Thoracic aorta (tissue), 2 donors: ENCODE measurements around the gene NGB. TPM values are rescaled to one million over a fixed set of nuclear protein-coding genes. Genes with fewer than 3 reads are reported as not detected.
"Not testable (repeated sequence)": the region's sequence is repeated elsewhere in the genome, so short reads cannot be mapped to it uniquely, and the experiment has no call there.

Experiments
- ATAC-seq: fragments of 150-250 bp; one replicate; pipeline ENCODE4 v1.8.0; 2017; ENCODE audit warnings: low read depth; ENCODE audit not compliant: insufficient number of reproducible peaks, low FRiP score
- DNase-seq: peaks from one replicate; pipeline ENCODE4 v3.0.0-alpha.2; 2020; ENCODE audit warnings: low spot score
- H3K27ac ChIP-seq, 2 donors: fragments of 200-600 bp; sonication (generic); 1 replicate in 1 of 2; 2 replicates in 1 of 2; pipeline ENCODE4 v1.5.1; 2016; ENCODE audit warnings: mild to moderate bottlenecking in 2 of 2, moderate library complexity in 2 of 2
- H3K27me3 ChIP-seq: fragments of 200-600 bp; sonication (generic); replicated peaks from 2 replicates; pipeline ENCODE4 v1.6.0; 2016; ENCODE audit warnings: mild to moderate bottlenecking; ENCODE audit not compliant: insufficient read depth
- H3K36me3 ChIP-seq: fragments of 200-600 bp; sonication (generic); one replicate; pipeline ENCODE4 v1.5.1; 2016
- H3K4me1 ChIP-seq, 2 donors: fragments of 200-600 bp; sonication (generic); 1 replicate in 1 of 2; 2 replicates in 1 of 2; pipeline versions ENCODE4 v1.5.1 to v1.6.0; 2016; ENCODE audit warnings: low read depth in 2 of 2, mild to moderate bottlenecking in 1 of 2; ENCODE audit not compliant: control insufficient read depth in 1 of 2
- H3K4me3 ChIP-seq: fragments of 200-600 bp; sonication (generic); 2 replicates; pipeline ENCODE4 v1.5.1; 2016; ENCODE audit warnings: mild to moderate bottlenecking
- H3K9me3 ChIP-seq: fragments of 200-600 bp; sonication (generic); 2 replicates; pipeline ENCODE4 v1.5.1; 2016
- total RNA-seq, 2 donors: library from RNA; depleted of rRNA; stranded (reverse); fragments of >200 nt; gene quantifications; one replicate each; pipeline versions ENCODE4 v1.1.0 to v1.2.3, GENCODE V29; 2016
- TF ChIP-seq, protein P1 (sequence below): fragments of 200-600 bp; sonication (generic); IDR thresholded peaks from one replicate; pipeline ENCODE4 v1.5.1; 2019; ENCODE audit warnings: antibody characterized with exemption

The NGB gene
- total RNA-seq, 2 donors from 2014 or later, result not detected

GRCh38 chr14:77284066-77284465, 13.1 kb upstream of the NGB start:
- Histone ChIP-seq H3K4me3 (no peak overlapping the region), H3K4me1 (no peaks in the 10 kb centered on the region), H3K27ac (no peak overlapping the region), H3K36me3 (peaks cover 43% of the 10 kb centered on the region), H3K9me3 (no peaks in the 10 kb centered on the region), H3K27me3 (no peaks in the 10 kb centered on the region)
- TF ChIP-seq, protein P1, sequence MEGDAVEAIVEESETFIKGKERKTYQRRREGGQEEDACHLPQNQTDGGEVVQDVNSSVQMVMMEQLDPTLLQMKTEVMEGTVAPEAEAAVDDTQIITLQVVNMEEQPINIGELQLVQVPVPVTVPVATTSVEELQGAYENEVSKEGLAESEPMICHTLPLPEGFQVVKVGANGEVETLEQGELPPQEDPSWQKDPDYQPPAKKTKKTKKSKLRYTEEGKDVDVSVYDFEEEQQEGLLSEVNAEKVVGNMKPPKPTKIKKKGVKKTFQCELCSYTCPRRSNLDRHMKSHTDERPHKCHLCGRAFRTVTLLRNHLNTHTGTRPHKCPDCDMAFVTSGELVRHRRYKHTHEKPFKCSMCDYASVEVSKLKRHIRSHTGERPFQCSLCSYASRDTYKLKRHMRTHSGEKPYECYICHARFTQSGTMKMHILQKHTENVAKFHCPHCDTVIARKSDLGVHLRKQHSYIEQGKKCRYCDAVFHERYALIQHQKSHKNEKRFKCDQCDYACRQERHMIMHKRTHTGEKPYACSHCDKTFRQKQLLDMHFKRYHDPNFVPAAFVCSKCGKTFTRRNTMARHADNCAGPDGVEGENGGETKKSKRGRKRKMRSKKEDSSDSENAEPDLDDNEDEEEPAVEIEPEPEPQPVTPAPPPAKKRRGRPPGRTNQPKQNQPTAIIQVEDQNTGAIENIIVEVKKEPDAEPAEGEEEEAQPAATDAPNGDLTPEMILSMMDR, result no peak
- DNase-seq (no peak), ATAC-seq (no peak)

DNA sequence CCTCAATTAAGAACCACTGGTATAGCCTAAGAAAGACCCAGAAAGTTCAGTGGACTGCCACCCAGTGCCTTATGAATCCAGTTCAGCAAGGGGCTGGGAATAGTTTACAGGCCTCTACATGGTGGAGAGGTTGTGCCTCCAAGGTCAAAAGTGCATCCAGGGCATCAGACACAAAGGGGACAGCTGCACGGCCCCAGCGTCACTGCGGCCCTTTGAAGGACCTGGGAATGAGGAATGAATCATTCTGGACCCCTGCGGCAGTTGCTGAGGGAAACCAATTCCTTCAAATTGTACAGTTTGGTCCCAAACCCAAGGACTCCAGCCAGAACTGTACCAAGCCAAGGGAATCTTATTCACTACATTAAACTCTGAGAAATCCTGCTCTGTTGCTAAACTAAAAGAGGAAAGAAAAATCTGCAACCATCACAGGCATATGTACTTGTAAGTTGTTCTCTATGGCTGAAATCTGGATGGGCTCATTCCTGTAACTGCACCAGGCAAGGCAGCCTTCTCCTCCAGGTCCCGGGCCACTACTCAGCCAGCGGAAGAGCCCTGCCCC, 10.9 kb upstream of the NGB start:
- H3K36me3 ChIP-seq, result peaks cover 56% of the 10 kb centered on the region

DNA sequence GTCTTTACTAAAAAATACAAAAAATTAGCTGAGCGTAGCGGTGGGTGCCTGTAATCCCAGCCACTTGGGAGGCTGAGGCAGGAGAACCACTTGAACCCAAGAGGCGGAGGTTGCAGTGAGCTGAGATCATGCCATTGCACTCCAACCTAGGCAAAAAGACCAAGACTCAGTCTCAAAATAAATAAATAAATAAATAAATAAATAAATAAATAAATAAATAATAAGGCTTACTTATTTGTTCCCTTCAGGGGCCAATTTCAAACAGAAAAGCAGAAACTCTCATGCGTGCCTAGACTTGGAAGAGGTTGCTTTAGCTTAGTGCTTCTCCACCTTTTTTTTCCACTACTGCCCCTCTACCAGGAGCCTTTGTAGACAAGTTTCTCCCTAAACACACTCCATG, 9.9 kb upstream of the NGB start:
- not testable (repeated sequence) for DNase-seq, ATAC-seq, H3K27ac ChIP-seq, H3K9me3 ChIP-seq, H3K4me3 ChIP-seq, H3K27me3 ChIP-seq, H3K4me1 ChIP-seq
- H3K36me3 ChIP-seq, result peaks cover 55% of the 10 kb centered on the region

More for the DNA sequence above, 10.9 kb upstream of the NGB start:
- H3K4me3 ChIP-seq, result no peak overlapping the region
- no peaks in the 10 kb centered on the region for H3K4me1 ChIP-seq
- no peak for DNase-seq
- no peaks in the 10 kb centered on the region for H3K9me3 ChIP-seq
- ATAC-seq, result no peak
- no peaks in the 10 kb centered on the region for H3K27me3 ChIP-seq
- TF ChIP-seq, protein P1, result no peak
- no peak overlapping the region for H3K27ac ChIP-seq

GRCh38 chr14:77279719-77280118, 8.7 kb upstream of the NGB start:
- peaks cover 44% of the 10 kb centered on the region for H3K36me3 ChIP-seq
- no peak for ATAC-seq
- H3K27ac ChIP-seq, result no peak overlapping the region
- no peaks in the 10 kb centered on the region for H3K4me1 ChIP-seq
- TF ChIP-seq, protein P1, result no peak
- H3K9me3 ChIP-seq, result no peaks in the 10 kb centered on the region
- no peak overlapping the region for H3K4me3 ChIP-seq
- H3K27me3 ChIP-seq, result no peaks in the 10 kb centered on the region
- no peak for DNase-seq

GRCh38 chr14:77278461-77279230, 7.6 kb upstream of the NGB start:
- ATAC-seq, result no peak
- H3K27ac ChIP-seq, result no peak overlapping the region
- no peaks in the 10 kb centered on the region for H3K4me1 ChIP-seq
- TF ChIP-seq, protein P1, result no peak
- no peak overlapping the region for H3K4me3 ChIP-seq
- H3K36me3 ChIP-seq, result peaks cover 35% of the 10 kb centered on the region
- no peaks in the 10 kb centered on the region for H3K9me3 ChIP-seq
- H3K27me3 ChIP-seq, result no peaks in the 10 kb centered on the region
- no peak for DNase-seq
